GM19397 (cell line): ENCODE data around the gene SPATC1L.

Experiments used
- ATAC-seq: cut with Tn5 transposase; IDR thresholded peaks from one replicate; pipeline ENCODE4 v1.9.1; 2021; ENCODE audit warnings: mild to moderate bottlenecking, moderate library complexity; ENCODE audit not compliant: unreplicated experiment

The SPATC1L gene

DNA sequence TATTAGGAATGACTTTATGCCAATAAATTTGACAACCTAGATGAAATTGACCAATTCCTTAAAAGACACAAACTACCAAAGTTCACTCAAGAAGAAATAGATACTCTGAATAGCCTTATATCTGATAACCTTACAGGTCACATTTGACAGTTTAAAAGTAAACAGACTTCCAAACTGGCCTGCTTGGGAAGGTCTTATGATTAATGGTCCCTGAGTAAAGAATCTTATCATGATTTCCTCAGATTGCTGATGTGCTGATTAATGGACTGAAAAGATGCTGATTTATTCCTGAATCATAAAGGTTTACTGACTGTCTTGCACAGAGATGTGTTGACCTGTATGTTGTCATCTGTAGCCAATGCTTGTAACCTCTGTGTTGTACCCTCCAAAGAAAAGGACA is 19.2 kb downstream of the SPATC1L start:
- no peak for ATAC-seq

DNA sequence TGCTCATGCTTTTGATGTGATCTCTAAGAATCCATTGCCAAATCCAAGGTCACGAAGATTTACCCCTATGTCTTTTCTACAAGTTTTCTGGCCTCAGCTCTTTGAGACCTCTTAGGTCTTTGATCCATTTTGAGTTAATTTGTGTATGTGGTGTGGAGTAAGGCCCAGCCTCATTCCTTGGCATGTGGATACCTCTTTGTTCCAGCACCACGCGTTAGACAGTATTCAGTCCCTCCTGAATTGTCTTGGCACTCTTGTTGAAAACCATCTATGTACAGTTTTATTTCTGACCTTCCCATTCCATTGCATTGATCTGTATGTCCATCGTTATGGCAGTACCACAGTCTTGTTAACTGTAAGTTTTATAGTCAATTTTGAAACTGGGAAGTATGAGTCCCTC is 20.9 kb downstream of the SPATC1L start:
- ATAC-seq: no peak

DNA sequence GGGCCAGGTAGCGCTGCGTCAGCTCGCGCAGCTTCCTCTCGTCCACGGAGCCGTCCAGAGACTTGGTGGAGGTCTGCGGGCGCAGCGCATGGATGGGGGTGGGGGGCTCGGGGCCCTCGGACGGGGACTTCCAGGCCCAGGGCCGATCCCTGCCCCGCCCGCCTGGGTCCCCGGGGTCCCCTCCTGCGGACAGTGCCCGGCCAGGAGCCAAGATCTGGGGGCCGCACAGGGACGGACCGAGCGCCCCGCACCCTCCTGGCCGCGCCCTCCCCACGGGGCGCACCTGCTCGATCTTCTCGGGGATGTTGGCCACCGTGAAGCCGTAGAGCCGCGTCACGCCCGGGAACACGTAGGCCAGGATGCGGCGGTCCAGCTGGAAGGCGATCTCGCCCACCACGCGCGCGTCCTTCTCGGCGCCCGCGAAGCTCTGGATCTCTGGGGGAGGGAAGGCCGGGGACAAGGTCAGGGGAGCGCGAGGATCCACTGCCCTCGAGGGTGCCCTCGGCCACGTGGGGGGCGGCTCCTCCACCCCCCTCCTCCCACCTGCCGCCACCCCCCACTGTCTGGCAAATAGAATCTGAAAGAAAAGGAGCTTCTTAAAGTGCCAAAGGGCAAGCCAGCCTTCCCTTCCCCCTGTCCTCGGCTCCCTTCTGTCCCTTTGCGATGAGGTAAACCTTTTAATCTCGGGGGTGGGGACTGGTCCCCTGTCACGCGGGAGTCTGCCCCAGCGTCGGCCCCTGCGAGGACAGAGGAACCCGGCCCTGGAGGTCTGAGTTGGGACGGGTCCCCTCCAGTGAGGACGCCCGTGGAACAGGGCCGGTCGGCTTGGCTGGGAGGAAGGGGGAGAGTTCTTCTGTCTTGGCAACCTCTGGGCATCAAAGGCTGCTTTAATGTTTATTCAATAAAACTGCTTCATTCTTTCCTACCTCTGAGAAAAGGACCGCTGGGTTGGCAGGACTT is 22.3 kb downstream of the SPATC1L start:
- no peak for ATAC-seq

DNA sequence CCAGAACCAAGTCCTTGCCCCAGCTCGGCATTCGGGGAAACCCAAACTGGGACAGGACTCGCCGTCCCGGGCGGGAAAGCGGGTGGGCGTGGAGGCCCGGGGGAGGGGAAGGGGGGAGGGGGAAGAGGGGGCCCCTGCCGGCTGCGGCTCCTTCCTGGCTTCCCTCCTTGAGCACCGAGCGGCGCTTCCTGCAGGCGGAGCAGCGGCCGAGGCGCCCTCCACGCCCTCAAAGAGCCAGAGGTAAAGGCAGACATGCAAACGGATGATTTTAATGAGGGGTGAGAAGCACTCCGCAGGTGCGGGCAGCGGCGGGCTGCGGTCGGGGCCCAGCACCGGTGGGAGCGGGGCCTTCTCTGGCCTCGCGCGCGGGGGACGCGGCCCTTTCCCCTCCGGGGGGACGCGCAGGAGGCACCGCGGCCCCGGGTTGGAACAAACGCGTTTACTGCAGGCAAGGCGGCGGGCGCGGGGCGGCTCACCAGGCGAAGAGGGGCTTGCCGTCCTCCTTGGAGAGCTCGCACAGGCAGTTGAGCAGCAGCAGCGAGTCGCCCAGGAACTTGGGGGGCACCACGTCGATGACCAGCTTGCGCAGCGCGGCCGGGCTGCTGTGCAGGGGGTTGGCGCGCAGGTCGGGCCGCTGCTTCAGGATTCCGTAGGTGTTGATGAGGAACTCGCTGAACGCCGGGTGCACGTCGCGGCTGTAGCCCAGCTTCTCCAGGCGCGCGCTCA is 23.2 kb downstream of the SPATC1L start:
- no peak for ATAC-seq

DNA sequence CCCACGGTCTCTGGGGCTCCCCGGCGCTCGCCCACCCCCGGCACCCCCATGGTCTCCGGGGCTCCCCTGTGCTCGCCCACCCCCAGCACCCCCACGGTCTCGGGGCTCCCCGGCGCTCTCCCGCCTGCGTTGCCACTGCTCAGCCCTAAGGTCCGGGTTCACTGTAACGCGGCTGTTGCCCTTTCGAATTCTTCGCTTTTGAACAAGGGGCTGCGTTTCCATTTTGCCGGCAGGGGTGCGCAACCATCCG is 23.7 kb downstream of the SPATC1L start:
- no peak for ATAC-seq

DNA sequence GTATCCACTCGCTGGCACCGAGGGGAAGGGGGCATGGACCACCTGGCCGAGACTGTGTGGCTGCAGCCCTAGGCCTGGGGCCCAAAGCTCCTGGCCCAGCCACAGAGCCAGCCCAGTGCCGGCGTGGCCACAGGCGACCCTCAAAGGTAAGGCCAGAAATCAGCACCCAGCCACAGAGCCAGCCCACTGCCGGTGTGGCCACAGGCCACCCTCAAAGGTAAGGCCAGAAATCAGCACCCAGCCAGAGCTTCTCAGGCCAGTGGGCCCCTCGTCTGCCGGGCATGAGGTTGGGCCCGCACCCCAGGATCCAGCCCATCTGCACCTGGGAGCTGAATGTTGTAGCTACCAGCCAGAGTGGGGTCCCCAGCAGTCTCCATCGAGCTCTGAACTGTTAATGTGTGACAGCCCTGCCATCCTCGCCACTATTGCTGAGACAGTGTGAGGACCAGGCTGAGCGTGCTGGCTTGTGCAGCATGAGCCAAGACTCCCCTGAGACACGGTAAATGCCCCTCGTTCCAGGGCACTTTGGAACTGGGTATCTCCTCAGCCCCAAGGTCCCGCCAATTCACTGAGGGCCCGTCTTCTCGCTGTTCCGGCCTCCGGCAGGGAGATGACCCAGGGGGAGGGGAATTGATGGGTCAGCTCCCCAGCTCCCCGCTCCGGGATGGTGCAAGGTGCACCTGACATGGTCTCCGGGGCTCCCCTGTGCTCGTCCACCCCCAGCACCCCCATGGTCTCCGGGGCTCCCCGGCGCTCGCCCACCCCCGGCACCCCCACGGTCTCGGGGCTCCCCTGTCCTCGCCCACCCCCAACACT is 24.2 kb downstream of the SPATC1L start:
- ATAC-seq: no peak

DNA sequence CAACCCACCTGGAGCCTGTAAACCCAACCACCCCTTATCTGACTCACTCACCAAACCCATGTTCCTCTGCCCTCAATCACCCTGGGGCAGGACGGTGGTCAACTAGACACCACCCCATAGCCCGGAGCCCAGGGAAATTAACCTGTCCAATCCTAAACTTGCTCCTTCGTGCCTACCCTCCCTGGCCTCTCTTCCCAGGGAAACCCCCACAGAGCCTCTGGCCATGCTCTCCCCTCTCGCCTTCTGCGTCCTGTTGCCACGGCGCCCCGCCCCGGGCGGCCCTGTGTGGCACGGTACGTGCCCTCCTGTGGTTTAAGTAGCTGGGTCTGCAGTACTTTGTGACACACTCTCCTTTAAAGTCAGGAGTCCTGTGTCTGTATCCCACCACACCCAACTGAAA is 24.9 kb downstream of the SPATC1L start:
- ATAC-seq: no peak

DNA sequence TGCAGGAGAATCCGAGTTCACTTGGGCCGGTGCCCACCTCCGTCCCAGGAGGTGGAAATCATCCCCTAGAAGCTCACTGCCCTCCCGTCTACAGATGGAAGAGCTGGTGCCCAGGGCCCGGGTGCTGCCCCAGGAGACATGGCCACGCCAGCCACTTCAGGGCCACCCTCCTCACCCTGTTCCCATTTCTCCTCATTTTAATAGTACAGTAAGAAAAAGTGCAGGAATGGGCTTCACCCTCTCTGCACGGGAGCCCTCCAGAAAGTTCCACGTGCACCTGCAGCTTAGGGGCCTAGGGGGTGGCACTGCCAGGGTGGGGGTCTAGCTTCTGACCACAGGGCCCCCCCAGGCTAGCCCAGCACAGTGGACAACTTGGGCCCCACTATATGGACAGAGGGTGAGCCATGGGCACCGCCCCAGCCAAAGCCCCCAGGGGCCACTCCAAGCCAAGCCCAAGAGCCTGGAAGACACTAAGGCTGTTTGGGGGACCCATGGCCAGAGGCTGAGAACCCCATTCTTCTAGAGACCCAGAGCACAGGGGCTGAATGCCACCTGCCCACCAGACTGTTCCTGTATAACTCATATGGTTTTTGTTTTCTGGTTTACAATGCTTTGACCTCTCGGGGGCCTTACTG is 25.5 kb downstream of the SPATC1L start:
- no peak for ATAC-seq

DNA sequence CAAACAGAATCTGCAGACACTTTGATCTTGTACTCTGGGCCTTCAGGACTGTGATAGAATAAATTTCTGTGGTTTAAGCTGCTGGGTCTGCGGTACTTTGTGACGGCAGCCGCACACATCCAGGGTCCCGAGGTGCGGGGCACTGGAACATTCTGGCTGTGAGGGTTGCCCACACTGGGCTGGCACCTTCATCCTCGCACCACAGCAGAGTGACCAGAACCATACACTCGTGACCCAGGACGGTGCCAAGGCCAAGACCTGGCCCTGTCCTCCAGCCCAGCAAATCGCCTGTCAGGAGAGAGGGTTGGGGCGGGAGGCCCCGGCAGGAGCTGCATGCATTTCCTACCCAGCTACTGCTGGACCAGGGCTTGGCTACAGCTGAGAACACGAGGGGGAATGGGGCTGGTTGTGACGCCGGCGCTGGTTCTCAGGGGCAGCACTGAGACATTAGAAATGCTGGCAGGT is 26.2 kb downstream of the SPATC1L start:
- ATAC-seq: no peak

DNA sequence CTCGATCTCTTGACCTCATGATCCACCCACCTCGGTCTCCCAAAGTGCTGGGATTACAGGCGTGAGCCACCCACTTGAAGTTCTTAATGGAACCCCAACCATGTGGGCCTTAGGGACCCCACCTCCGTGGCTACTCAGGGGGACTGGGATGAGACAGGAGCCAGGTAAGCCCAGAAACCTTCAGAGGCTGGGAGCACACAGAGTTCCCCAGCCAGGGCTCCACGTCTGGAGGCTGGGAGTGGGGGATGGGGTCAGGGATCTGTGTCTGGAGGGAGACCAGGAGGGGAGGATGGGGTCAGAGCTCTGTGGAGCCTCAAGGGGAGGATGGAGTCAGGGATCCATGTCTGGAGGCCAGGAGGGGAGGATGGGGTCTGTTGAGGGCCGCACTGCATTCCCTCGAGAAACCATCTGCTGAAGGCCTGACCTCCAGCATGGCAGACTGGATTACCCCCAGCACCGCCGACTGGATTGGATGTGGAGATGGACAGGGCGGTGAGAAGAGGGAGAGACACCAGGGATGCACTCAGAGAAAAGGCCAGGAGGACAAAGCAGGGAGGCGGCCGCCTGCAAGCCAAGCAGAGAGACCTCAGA is 26.8 kb downstream of the SPATC1L start:
- ATAC-seq: no peak

DNA sequence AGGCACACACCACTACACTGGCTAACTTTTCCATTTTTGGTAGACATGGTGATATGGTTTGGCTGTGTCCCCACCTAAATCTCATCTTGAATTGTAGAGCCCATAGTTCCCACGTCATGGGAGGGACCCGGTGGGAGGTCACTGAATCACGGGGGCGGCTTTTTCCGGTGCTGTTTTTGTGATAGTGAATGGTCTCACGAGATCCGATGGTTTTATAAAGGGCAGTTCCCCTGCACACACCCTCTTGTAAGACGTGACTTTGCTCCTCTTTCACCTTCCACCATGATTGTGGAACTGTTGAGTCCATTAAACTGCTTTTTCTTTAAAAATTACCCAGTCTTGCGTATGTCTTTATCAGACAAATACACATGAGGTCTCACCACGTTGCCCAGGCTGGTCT is 27.6 kb downstream of the SPATC1L start:
- no peak for ATAC-seq

DNA sequence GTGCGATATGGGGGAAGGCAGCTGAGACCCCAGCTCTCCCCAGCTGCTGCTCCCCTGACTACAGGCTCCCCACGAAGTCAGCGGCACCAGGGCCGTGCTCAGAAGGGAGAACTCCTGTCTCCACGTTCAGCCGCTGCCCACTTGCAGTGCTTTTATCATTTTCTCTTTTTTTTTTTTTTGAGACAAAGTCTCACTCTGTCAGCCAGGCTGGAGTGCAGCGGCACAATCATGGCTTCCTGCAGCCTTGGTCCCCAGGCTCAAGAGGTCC is 27.9 kb downstream of the SPATC1L start:
- ATAC-seq: no peak

DNA sequence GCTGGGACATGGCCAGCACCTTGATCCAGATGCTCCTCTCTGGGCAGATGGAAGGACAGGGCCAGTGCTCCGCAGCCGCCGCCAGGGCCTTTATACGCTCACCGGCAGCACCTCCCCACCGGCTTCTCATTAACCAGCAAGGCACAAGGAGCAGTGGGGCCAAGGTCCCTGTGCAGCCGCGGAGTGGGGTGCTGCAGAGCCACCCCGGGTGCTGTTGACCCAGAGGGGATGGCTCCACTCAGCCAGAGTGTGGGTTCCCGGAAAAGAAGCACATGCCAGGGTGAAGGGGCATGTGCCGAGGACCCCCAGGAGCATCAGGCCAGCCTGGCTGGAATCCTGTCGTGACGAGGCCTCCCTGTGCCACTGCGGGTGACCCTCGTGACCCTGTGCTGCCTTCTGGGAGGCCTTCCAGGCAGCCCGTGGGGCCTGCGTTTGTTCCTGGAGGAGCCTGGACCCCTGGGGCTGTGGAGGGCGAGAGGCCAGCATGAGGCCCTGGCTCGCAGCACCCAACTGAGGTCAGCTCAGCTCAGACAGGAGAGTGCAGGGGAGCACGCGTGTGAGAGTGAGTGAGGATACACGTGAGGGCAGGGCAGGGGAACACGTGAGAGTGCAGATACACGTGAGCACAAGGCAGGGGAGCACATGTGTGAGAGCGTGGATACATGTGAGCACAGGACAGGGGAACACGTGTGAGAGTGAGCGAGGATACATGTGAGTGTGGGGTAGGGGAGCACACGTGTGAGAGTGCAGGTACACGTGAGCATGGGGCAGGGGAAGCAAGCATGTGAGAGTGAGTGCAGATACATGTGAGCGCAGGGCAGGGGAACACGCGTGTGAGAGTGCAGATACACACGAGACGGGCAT is 28.5 kb downstream of the SPATC1L start, which contains the start of gene FTCD:
FTCD (minus strand) TSS at position 66 of the 864 bp plus-strand sequence; CDS start at position 10, 56 bp downstream.
- no peak for ATAC-seq

DNA sequence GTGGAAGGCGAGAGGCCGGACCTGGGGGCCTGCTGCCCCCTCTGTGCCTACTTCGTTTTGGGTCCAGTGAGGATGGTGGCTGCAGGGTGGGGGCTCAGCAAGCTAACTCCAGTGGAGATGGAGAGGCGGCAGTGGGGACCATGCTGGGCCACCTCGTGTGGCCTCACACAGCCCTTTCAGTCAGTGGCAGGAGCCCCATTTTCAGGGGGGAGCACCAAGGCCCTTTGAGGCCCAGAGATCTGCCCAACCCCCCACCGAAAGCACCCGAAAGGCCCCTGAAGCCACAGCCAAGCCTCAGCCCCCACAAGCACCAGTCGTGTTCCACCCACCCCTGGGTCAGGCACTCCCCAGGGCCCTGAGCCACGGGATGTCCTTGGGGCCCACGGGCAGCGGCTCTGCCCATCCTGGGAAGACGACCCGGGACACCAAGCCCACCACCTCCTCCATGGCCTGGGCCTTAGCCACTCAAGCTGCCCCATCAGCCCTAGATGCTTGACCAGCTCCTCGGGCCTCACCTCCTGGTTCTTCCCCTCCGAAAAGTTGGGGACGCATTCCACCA is 29.2 kb downstream of the SPATC1L start:
- ATAC-seq: no peak

DNA sequence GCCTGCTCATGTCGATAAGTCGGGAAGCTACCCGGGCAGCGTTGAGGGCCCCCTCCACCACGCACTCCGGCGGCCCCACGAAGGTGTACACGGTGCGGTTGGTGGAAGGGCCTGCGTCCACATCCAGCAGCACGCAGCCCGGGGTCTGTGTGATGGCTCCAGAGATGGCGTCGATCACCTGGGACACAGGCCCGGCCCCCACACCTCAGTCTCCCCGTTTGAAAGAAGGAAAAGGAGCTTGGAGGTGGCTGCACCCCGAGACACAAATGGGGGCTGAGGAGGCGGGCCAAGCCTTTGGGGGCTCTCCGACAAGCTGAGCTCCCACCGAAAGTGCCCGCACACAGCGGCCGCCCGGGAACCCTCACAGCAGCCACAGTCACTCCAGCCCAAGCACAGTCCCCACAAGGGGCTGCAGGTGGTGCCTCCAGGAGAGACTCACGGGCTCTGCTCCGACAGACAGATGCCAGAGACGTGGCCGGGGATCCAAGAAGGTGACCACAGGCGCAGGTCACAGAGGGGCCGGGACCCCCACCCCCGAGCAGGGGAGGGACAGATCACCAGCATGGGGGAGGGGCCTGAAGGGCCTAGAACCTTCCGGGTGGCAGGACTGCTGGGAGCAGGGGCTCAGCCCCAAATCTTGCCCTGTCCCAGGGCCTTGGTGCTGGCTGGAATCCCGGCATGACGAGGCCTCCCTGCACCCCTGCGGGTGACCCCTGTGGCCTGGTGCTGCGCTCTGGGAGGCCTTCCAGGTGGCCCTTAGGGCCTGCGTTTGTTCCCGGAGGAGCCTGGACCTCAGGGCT is 29.9 kb downstream of the SPATC1L start:
- no peak for ATAC-seq

DNA sequence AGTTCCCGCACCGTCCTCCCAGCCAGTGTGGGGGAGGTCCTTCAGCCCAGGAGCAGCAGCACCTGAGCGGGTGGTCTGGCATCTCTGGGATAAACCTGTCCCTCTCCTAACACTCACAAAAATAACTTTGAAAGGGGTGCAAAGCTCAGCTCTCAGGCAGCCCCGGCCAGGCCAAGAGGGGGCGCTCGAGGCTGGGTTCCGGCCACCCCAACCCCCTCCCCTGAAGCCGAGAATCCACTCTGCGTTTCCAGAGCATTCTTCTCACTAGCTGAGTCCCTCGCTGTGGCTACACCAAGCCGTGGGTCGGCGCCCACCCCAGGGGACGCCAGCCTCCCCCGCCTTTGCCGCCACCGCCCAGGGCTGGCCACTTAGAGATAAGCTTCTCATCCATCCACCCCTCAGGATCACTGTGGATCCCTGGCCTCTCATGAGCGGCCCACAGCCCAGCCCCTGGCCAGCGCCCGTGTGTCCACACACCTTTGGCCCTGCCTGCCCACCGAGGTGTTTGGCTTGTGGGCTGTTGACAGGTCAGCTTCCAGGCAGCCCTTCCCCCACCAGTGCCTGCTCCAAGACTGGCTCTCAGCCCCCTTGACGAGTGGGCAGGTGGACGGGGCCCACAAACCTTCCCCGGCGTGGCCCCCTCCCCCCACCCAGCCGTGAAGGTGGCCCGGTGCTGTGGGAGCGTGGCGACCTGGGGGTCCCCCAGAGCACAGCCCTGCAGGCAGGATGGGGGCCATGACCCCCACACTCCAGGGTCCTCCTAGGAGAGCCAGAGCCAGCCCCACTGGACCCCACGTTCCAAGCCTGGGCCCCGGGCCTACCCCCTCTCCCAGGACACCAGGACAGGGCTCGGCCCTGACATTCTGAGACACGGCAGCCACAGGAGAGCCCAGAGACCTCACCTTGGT is 30.8 kb downstream of the SPATC1L start:
- ATAC-seq: no peak

DNA sequence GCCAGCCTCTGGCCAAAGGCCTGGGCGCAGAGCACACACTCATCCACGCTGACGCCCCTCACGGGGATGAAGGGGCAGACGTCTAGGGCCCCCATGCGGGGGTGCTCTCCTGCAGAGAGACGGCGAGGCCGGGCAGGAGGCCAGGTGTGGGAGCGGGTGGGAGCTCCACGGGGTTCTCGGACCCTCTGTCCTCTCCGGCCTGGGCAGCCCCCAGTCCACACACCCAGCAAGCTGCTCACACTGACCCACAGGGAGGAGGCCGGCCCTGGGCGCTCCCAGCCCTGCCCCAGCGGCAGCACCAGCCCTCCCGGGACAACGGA is 31.4 kb downstream of the SPATC1L start:
- no peak for ATAC-seq
